ENCODE results near the gene STAU1.
"Not testable (repeated sequence)": the region's sequence is repeated elsewhere in the genome, so short reads cannot be mapped to it uniquely, and the experiment has no call there.

Gene STAU1

DNA sequence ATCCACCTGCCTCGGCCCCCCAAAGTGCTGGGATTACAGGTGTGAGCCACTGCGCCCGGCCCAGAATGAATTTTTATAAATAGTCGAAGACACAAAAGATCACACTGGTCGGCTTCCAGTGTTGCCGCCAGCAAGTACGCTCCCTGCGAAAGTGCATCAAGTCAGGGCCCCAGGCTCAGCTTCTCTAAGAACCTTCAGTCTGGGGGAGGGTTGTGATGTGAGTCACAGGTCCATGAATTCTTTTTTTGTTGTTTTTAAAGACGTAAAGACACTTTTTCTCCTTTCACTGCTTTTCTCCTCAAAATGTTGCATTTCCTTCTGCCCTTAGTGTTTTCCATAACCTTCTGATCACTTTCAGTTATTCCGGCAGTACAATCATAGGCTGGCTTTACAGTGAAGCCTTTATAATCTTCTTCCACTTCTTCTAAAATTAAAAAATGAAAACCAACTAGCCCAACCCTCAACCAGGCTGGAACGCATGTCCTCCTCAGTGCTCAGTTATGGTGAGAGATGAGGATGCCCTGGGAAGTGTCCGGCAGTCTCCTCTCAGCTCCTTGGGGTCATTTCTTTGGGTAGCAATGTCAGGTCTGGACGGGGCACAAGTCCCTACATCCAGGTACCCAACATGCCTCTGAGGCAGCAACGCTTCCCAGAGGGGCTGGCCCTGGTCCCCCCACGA is 75.4 kb downstream of the STAU1 start:
- DNase-seq: no peak

DNA sequence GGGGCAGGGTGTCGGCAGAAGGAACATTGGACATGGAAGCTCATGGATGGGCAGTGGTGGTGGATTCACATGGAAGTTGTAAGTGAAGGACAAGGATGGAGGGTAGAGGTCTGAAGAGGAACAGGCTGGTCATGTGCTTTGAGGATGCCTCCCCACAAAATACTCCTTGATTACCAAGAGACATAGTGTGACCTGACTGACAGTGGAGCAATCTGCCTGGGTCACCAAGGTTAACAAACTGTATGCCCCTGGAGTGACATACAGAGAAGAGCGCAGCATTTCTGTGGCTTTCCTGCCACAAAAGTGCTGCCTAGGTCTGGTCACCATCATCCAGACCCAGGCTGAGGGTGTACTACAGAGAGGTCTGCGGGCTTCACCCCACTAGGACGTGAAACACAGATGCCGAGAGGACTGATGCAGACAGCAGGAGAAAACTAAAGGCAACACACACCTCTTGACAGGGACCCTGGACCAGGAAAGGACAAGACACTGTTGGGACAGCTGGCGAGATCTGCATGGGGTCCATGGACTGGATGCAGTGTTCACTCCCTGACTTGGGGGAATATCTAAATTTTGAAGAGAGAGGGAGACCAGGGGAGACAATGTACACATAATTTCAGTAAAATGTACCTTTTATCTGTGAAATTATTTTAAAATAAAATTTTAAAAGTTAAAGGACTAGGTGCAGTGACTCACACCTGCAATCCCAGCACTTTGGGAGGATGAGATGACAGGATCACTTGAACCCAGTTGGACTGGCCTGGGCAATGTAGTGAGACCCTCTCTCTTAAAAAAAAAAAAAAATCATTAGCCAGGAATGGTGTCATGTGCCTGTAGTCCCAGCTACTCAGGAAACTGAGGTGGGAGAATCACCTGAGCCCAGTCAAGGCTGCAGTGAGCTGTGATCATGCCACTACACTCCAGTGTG is 77.1 kb downstream of the STAU1 start:
- no peak for DNase-seq

DNA sequence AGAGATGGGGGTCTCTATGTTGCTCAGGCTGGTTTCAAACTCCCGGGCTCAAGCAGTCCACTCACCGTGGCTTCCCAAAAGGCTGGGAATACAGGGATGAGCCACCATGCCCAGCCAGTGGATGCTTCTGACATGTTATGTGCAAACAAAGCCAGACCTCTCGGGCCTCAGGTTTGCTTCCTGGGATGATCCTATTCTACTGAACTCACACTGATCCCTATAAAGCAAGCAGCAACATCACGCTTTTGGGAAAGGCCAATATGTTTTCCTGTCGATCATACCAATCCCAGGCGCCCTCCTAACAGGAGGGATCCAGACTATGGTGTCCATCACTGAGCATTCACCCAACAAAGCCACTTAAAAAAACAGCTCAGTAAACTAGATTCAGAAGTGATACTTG is 81.8 kb downstream of the STAU1 start:
- no peak for DNase-seq

DNA sequence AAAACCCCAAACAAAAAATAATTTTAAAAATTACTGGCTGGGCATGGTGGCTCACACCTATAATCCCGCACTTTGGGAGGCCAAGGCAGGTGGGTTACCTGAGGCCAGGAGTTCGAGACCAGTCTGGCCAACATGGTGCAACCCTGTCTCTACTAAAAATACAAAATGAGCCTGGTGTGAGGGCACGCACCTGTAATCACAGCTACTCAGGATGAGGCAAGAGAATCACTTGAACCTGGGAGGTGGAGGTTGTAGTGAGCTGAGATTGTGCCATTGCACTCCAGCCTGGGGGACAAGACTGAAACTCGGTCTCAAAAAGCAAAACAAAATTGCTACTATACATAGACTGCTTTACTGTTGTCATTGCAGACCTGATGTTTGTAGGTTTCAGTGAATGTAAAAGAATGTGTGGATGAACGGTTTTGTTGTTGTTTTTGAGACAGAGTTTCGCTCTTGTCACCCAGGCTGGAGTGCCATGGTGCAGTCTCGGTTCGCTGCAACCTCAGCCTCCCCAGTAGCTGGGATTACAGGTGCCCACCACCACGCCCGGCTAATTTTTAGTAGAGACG is 83.1 kb downstream of the STAU1 start:
- DNase-seq: not testable (repeated sequence)

DNA sequence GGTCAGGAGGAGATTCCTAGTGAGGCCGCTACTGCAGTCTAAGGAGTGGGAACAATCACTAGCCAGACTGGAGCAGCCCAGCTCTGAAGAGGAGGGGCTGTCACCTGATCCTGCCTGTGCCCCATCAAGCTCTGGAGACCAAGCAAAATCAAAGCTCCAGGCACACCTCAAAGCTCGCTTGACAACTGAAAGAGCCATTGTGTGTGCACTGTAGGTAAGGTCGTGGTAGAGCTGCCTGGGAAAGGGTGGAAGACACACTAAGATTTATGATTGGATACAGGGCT is 83.8 kb downstream of the STAU1 start:
- DNase-seq: no peak

DNA sequence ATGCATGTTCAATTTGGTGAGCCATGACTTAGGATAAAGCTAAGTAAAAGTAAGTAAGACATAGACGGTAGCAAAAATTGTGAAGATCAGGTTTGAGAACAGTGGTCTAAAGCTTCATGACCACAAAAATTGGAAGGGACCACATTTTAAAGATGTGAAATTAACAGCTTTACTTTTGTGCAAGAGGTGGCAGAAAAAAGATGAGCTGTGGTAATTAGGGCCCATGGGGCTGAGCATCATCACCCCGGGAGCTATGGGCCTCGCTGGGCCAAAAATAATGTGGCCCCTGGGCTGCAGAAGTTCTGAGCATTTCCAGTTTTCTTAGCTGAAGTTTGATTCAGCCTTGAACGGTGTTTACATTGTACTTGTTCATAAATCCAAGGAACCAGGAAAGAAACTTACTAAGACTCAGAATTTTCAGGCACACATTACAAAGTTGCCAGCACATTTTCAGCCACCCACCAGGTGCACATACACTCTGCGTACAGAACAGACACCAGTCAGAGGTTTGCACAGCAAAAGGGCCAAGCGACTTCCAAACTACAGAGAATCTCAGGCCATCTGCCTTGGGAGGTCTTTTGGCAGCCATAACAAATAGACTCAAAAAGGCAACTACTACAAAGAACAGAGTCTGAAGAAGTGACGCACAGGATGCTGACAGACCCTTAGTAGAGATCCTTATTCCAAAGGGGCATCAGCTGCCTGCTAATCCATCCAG is 84.3 kb downstream of the STAU1 start:
- no peak for DNase-seq

DNA sequence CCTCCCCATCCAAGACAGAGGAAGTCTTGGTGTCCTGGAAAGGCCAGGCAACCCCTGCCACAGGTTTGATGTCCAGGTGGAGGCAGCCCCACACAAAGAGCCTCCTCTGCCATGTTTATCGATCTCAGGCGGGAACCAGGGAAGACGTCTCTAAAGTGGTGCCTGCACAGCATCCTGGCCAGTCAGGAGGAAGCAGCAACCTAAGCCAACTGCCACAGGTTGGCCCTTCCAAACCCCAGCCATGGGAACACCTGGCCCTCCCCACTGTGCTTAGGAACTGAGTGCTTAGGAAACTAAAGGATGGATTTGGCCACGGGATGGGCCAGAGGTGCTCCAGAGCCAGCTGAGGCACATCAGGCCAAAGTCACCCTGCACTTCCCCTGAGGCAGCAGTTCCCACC is 85.1 kb downstream of the STAU1 start:
- DNase-seq: no peak

DNA sequence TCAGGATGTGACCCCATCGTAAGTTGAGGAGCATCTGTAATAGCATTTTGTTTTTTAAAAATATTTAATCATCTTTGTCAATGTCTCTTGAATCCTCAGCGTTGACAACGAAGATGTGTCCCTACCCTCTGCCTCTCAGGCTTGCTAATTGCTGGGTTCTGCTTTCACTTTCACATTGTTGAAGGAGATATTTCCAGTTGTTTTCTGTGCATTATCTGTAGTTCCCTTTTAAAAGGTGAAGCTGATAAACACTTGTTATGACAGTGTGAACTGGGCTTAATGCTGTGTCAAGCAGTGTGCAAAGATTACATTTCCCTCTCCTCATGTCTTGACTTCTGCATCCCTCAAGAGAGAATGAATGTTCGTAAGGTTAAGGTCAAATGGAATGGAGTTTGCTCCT is 87.2 kb downstream of the STAU1 start:
- no peak for DNase-seq

DNA sequence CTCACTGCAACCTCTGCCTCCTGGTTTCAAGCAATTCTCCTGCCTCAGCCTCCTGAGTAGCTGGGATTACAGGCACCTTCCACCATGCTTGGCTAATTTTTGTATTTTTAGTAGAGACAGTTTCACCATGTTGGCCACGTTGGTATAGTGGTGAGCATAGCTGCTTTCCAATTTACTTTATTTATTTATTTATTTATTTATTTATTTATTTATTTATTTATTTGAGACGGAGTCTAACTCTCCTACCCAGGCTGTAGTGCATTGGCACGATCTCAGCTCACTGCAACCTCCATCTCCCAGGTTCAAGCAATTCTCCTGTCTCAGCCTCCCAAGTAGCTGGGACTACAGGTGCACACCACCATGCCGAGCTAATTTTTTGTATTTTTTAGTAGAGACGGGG is 87.8 kb downstream of the STAU1 start:
- not testable (repeated sequence) for DNase-seq

DNA sequence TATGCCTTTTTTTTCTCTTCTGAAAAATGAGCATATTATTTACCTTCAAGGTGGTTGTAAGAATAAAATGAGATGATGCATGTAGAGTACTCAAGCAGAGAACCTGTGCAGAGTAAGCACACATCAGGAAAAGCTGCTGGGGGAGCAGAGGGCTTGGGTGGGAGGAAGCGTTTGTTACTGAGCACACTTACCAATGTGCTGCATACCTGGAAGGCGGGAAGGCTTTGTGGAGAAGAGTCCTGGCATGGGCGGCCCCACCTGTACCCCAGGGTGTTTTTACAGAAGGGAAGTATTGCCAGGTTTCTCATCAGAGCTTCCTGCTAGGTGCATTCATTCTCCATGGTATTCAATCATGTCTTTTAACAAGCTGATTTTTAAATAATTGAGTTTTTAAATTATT is 89.1 kb downstream of the STAU1 start:
- DNase-seq: no peak

DNA sequence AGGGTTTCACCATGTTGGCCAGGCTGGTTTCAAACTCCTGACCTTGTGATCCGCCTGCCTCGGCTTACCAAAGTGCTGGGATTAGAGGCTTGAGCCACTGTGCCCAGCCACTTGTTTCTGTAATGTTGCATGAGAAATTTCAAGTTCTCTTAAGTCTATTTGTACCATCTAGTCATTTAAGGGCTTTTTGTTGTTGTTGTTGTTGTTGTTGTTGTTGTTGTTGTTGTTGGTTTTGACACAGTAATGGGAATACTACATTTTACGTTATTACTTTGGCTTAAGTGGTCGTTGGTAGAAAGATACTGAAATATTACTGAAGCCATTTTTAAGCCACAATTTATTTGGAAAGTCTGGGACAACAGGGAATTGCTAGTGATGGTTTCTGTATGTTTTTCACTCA is 90.0 kb downstream of the STAU1 start:
- no peak for DNase-seq

DNA sequence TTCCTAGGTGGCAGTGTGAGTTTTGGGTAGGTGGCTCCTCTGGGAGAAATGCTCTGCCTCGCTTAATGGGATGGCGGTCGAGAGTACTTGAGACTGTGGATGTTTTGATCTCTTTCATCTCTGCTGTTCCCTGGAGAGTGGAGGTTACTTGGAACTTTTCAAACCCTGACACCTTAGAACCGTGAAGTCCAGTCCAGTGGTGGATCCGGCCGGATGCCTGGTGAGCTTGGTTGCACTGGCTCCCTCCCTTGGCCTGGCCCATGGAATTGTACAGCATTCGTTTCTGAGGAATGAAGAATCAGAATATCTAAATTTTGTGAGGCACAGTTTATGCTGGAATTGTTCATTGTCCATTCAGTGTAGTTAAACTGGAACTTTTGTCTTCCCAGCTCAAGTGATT is 91.0 kb downstream of the STAU1 start:
- no peak for DNase-seq

DNA sequence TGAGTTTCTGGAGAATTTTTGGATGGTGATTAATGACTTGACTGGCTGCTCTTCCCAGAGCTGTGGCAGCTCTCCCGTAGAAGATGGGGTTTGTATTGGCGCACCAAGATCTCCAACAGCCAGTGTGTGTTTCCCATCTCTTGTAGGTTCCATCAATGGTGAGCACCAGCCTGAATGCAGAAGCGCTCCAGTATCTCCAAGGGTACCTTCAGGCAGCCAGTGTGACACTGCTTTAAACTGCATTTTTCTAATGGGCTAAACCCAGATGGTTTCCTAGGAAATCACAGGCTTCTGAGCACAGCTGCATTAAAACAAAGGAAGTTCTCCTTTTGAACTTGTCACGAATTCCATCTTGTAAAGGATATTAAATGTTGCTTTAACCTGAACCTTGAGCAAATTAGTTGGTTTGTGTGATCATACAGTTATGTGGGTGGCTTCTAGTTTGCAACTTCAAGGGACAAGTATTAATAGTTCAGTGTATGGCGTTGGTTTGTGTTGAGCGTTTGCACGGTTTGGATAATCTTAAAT is 91.9 kb downstream of the STAU1 start:
- no peak for DNase-seq

DNA sequence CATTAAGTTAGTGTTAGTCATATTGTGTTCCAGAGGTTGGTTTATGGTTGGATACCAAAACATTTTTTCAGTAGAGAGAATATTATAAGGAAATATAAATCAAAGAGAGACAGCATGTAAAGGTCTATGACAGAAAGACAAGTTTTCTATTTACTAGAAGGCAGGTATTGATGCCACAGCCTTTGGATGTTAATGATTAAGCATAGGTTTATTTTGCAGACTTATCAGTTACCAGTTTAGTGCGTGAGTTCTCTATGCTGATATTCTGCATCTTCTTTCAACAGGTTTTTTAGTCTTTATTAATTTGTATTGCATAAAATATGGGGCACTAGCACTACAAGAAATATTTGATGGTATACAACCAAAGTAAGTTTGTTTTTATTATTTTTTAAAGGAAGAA is 96.4 kb downstream of the STAU1 start:
- no peak for DNase-seq

DNA sequence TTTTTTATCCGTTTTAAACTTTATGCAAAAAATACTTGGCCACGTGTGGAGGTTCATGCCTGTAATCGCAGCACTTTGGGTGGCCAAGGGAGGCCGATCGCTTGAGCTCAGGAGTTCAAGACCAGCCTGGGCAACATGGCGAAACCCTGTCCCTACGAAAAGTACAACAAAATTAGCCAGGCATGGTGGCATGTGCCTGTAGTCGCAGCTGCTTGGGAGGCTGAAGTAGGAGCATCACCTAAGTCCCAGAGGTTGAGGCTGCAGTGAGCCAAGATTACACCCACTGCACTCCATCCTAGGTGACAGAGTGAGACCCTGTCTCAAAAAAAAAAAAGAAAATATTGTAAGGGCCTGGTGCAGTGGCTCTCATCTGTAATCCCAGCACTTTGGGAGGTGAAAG is 97.0 kb downstream of the STAU1 start:
- DNase-seq: no peak

DNA sequence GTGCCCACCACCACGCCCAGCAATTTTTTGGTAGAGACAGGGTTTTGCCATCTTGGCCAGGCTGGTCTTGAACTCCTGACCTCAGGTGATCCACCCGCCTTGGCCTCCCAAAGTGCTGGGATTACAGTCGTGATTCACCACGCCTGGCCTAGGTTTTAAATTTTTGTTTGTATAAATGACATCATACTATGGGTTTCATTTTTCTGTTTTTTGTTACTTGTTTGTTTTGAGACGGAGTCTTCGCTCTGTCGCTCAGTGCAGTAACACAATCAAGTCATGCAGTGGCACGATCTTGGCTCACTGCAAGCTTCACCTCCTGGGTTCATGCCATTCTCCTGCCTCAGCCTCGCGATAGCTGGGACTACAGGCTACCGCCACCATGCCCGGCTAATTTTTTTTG is 105.8 kb downstream of the STAU1 start:
- DNase-seq: not testable (repeated sequence)

DNA sequence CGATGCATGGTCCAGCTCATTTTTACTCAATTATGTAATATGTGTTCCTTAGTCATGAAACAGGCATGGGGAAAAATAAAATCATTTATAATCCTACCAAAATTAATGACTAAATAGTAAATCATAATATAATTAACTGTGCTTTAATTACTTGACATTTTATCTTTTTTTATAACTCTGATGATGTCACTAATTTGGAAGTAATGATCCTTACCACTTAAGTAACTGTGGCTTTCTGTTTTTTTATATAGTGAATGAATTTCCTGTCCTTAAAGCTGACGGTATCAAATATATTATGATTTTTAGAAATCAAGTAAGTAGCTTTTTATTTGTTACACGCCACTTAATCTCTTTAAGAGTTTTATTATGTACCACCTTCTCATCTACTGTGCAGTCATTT is 109.8 kb downstream of the STAU1 start:
- no peak for DNase-seq

DNA sequence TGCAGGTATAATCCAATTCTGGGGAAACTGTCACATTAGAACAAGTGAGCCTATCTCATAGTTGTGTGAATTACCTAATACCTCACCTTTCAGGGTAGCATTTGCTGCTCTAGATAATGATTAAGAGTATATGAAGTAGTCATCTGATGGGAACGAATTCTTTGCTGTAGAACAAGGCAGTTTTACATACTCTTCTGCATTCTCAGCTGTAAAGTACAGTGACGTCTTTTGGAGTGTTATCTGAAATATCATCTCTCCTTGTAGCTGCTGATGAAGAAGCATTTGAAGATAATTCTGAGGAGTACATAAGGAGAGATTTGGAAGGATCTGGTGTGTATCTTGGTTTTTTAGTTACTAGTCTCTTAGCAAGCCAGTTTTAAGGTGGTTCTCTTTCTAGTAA is 113.6 kb downstream of the STAU1 start:
- no peak for DNase-seq

Measured in activated effector memory CD4-positive, alpha-beta T cell treated with anti-CD3 and anti-CD28 coated beads, Interleukin-2, amount 50 U/mL, for 16 hours (primary cell).